GM23338 (cell line): Measurements from ENCODE around the gene HCST. TPM values are rescaled to one million over a fixed set of nuclear protein-coding genes. Genes with fewer than 3 reads are reported as not detected.

ENCODE experiments used
- ATAC-seq: fragments of 200-7000 bp; cut with Tn5 transposase; 3 replicates; pipeline ENCODE4 v1.9.1; 2020
- DNase-seq: peaks from one replicate; pipeline ENCODE4 v3.0.0-alpha.2; 2015; ENCODE audit warnings: low spot score
- H2AFZ ChIP-seq: fragments of 200-600 bp; sonication (generic); 2 replicates; pipeline ENCODE4 v1.8.0; 2016; ENCODE audit warnings: antibody characterized with exemption, mild to moderate bottlenecking, moderate library complexity
- H3F3A ChIP-seq: fragments of 200-600 bp; sonication (generic); replicated peaks from 2 replicates; pipeline ENCODE4 v1.8.0; 2017; ENCODE audit warnings: antibody characterized with exemption, mixed run types, low read depth
- H3K27ac ChIP-seq: fragments of 200-600 bp; sonication (generic); 2 replicates; pipeline ENCODE4 v1.6.1; 2016; ENCODE audit warnings: low read depth
- H3K27me3 ChIP-seq: fragments of 200-600 bp; sonication (generic); 2 replicates; pipeline ENCODE4 v1.8.0; 2016; ENCODE audit warnings: mild to moderate bottlenecking, mixed run types, moderate library complexity; ENCODE audit not compliant: insufficient read depth
- H3K36me3 ChIP-seq: fragments of 200-600 bp; sonication (generic); 2 replicates; pipeline ENCODE4 v1.8.0; 2016; ENCODE audit warnings: mild to moderate bottlenecking; ENCODE audit not compliant: insufficient read depth
- H3K4me1 ChIP-seq: fragments of 200-600 bp; sonication (generic); 2 replicates; pipeline ENCODE4 v1.8.0; 2016; ENCODE audit warnings: mild to moderate bottlenecking, moderate library complexity; ENCODE audit not compliant: insufficient read depth
- H3K4me2 ChIP-seq: fragments of 200-600 bp; sonication (generic); 2 replicates; pipeline ENCODE4 v1.7.1; 2017; ENCODE audit warnings: mixed run types
- H3K4me3 ChIP-seq: fragments of 200-600 bp; sonication (generic); 2 replicates; pipeline ENCODE4 v1.6.1; 2016; ENCODE audit warnings: mixed run types
- H3K79me2 ChIP-seq: fragments of 200-600 bp; sonication (generic); replicated peaks from 2 replicates; pipeline ENCODE4 v1.8.0; 2017; ENCODE audit warnings: mild to moderate bottlenecking; ENCODE audit not compliant: insufficient read depth
- H3K9me2 ChIP-seq: fragments of 200-600 bp; sonication (generic); 2 replicates; pipeline ENCODE4 v1.8.0; 2017; ENCODE audit not compliant: insufficient read depth
- H4K20me1 ChIP-seq: fragments of 200-600 bp; sonication (generic); replicated peaks from 2 replicates; pipeline ENCODE4 v1.8.0; 2017; ENCODE audit warnings: mild to moderate bottlenecking; ENCODE audit not compliant: insufficient read depth
- H3K27ac Mint-ChIP-seq: 2 replicates; pipeline ENCODE4 v1.8.0; 2020; ENCODE audit warnings: inconsistent platforms, mild to moderate bottlenecking, moderate library complexity, mixed read lengths
- H3K27me3 Mint-ChIP-seq: 3 replicates; pipeline ENCODE4 v1.8.0; 2022; ENCODE audit warnings: low read depth, mild to moderate bottlenecking, moderate library complexity, mixed read lengths, inconsistent platforms; ENCODE audit not compliant: insufficient read depth, poor library complexity
- H3K36me3 Mint-ChIP-seq: 3 replicates; pipeline ENCODE4 v1.8.0; 2021; ENCODE audit warnings: low read depth, mild to moderate bottlenecking, inconsistent platforms, moderate library complexity, mixed read lengths
- H3K4me1 Mint-ChIP-seq: 3 replicates; pipeline ENCODE4 v1.8.0; 2020; ENCODE audit warnings: mild to moderate bottlenecking, inconsistent platforms, mixed read lengths
- H3K4me3 Mint-ChIP-seq: 3 replicates; pipeline ENCODE4 v1.8.0; 2021; ENCODE audit warnings: moderate library complexity, mild to moderate bottlenecking, inconsistent platforms, mixed read lengths
- H3K9me3 Mint-ChIP-seq: 3 replicates; pipeline ENCODE4 v1.8.0; 2020; ENCODE audit warnings: moderate library complexity, mild to moderate bottlenecking, inconsistent platforms, mixed read lengths
- CREB1 ChIP-seq: fragments of 250-450 bp; sonication (Bioruptor Pico); IDR thresholded peaks from 2 replicates; pipeline ENCODE4 v1.5.0; 2020; ENCODE audit warnings: low read depth, mild to moderate bottlenecking, moderate library complexity
- NANOG ChIP-seq: IDR thresholded peaks from 2 replicates; pipeline ENCODE4 v1.6.1; 2016; ENCODE audit warnings: antibody characterized with exemption, borderline replicate concordance
- polyA plus RNA-seq: library from polyadenylated mRNA; unstranded; fragments of >200 nt; fragmentation: Nextera tagmentation; extraction: Ambion mirVana; gene quantifications from 2 replicates; pipeline ENCODE4 v1.2.1, GENCODE V29; 2016
- total RNA-seq: library from RNA; depleted of rRNA; stranded (reverse); fragments of >200 nt; shearing (Covaris generic); gene quantifications from 2 replicates; pipeline ENCODE4 v1.2.3, GENCODE V29; 2014
- TF ChIP-seq, protein P1 (sequence below): fragments of 250-450 bp; sonication (Bioruptor Pico); IDR thresholded peaks from 2 replicates; pipeline ENCODE4 v1.5.0; 2020; ENCODE audit warnings: mild to moderate bottlenecking, moderate library complexity

Gene HCST
- total and polyA plus RNA-seq, 2 experiments from 2014 or later = 2.1 TPM; not detected in 1

DNA sequence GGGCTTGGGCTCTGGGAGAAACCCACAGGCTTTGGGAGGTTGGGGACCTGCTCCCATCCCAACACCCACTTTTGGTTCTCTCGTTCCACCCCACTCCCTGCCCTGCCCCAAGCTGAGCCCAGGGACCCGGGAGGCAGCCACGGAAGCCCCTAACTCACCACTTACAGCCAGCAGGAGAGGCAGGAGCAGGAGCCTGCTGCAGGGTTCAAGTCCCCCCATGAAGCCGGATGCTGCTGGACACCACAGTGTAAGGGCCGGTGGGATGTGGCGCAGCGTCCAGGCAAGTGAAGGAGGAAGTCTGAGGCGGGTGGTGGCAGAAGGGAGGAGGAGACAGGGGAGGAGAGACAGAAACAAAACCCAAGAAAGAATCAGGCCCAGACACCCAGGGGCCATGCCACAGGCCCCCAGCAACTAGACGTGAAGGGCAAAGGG is 5.7 kb downstream of the HCST start, which contains the start of gene TYROBP:
Gene TYROBP (minus strand): TSS at position 286 of the 432 bp plus-strand sequence. CDS start 67 bp downstream, at position 219.
- peak within 1 kb of the TSS; percentile 93 for H2AFZ ChIP-seq
- Mint-ChIP-seq H3K27ac (0 out of 2 replicates have a peak within 1 kb of the TSS, but pooled peaks have one; percentile 47), H3K9me3 (no peaks in the 10 kb centered on the region; the same call in 2 of the 3 replicates), H3K4me3 (no peak within 1 kb of the TSS; the same call in 2 of the 3 replicates), H3K4me1 (peaks cover 28% of the 10 kb centered on the region), H3K36me3 (no peaks in the 10 kb centered on the region), H3K27me3 (peaks cover 16% of the 10 kb centered on the region)
- no peaks in the 10 kb centered on the region for H3K79me2 ChIP-seq
- H3K27ac ChIP-seq = no peak within 1 kb of the TSS
- TF ChIP-seq NANOG = no peak
- H3K9me2 ChIP-seq = no peaks in the 10 kb centered on the region
- no peak for ATAC-seq
- H3K4me2 ChIP-seq = no peak within 1 kb of the TSS
- no peak for DNase-seq
- H4K20me1 ChIP-seq = no peaks in the 10 kb centered on the region
- H3K27me3 ChIP-seq = no peaks in the 10 kb centered on the region
- H3K4me1 ChIP-seq = peaks cover 19% of the 10 kb centered on the region; the same call in 1 of the 2 replicates
- H3F3A ChIP-seq = peaks cover 4% of the 10 kb centered on the region; the same call in 1 of the 2 replicates
- no peaks in the 10 kb centered on the region for H3K36me3 ChIP-seq
- H3K4me3 ChIP-seq = no peak within 1 kb of the TSS

DNA sequence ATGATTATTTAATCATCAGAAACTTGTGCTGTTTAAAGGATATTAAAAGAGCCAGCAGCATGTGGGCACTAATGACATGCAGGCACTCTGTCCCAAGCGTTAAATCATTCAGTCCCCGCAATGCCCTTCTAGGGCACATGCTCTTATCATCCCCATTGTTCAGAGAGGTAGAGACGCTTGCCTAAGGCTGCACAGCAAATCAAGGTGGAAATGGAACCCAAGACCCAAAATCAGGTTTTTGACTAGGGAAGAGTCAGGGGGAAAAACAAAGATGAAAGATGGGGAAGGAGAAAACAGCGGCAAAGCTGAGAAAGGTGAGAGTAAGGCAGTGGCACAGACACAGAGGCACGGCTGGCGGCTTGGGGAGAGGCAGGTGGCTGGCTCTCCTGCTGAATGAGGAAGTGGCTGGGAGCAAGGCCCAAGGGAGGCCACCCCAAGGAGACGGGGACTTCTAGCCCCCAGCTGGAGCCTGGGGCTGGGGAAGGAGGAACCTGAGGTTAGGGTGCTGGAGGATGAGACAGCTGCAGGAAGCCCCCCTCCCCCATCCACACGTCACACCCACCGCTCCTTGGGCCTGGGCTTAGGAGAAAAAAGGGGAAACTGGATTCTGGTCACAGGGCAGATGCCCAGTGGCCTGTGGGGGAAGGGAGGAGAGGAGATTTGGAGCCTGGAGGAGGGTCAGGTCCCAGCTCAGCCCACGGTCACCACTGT is 6.8 kb downstream of the HCST start:
- Mint-ChIP-seq H3K27me3 (peaks cover 9% of the 10 kb centered on the region), H3K36me3 (no peaks in the 10 kb centered on the region), H3K9me3 (no peaks in the 10 kb centered on the region; the same call in 2 of the 3 replicates), H3K4me3 (no peak overlapping the region; the same call in 2 of the 3 replicates), H3K27ac (no peak overlapping the region), H3K4me1 (peaks cover 21% of the 10 kb centered on the region)
- Histone ChIP-seq H3K4me3 (no peak overlapping the region), H3K79me2 (no peaks in the 10 kb centered on the region), H3K36me3 (no peaks in the 10 kb centered on the region), H3F3A (no peaks in the 10 kb centered on the region), H2AFZ (peak overlapping the region; percentile 93), H3K4me1 (peaks cover 17% of the 10 kb centered on the region; the same call in 1 of the 2 replicates), H3K27me3 (no peaks in the 10 kb centered on the region), H3K4me2 (no peak overlapping the region), H3K9me2 (no peaks in the 10 kb centered on the region), H3K27ac (no peak overlapping the region), H4K20me1 (no peaks in the 10 kb centered on the region)
- no peak for ATAC-seq
- no peak for DNase-seq
- TF ChIP-seq, protein P1, sequence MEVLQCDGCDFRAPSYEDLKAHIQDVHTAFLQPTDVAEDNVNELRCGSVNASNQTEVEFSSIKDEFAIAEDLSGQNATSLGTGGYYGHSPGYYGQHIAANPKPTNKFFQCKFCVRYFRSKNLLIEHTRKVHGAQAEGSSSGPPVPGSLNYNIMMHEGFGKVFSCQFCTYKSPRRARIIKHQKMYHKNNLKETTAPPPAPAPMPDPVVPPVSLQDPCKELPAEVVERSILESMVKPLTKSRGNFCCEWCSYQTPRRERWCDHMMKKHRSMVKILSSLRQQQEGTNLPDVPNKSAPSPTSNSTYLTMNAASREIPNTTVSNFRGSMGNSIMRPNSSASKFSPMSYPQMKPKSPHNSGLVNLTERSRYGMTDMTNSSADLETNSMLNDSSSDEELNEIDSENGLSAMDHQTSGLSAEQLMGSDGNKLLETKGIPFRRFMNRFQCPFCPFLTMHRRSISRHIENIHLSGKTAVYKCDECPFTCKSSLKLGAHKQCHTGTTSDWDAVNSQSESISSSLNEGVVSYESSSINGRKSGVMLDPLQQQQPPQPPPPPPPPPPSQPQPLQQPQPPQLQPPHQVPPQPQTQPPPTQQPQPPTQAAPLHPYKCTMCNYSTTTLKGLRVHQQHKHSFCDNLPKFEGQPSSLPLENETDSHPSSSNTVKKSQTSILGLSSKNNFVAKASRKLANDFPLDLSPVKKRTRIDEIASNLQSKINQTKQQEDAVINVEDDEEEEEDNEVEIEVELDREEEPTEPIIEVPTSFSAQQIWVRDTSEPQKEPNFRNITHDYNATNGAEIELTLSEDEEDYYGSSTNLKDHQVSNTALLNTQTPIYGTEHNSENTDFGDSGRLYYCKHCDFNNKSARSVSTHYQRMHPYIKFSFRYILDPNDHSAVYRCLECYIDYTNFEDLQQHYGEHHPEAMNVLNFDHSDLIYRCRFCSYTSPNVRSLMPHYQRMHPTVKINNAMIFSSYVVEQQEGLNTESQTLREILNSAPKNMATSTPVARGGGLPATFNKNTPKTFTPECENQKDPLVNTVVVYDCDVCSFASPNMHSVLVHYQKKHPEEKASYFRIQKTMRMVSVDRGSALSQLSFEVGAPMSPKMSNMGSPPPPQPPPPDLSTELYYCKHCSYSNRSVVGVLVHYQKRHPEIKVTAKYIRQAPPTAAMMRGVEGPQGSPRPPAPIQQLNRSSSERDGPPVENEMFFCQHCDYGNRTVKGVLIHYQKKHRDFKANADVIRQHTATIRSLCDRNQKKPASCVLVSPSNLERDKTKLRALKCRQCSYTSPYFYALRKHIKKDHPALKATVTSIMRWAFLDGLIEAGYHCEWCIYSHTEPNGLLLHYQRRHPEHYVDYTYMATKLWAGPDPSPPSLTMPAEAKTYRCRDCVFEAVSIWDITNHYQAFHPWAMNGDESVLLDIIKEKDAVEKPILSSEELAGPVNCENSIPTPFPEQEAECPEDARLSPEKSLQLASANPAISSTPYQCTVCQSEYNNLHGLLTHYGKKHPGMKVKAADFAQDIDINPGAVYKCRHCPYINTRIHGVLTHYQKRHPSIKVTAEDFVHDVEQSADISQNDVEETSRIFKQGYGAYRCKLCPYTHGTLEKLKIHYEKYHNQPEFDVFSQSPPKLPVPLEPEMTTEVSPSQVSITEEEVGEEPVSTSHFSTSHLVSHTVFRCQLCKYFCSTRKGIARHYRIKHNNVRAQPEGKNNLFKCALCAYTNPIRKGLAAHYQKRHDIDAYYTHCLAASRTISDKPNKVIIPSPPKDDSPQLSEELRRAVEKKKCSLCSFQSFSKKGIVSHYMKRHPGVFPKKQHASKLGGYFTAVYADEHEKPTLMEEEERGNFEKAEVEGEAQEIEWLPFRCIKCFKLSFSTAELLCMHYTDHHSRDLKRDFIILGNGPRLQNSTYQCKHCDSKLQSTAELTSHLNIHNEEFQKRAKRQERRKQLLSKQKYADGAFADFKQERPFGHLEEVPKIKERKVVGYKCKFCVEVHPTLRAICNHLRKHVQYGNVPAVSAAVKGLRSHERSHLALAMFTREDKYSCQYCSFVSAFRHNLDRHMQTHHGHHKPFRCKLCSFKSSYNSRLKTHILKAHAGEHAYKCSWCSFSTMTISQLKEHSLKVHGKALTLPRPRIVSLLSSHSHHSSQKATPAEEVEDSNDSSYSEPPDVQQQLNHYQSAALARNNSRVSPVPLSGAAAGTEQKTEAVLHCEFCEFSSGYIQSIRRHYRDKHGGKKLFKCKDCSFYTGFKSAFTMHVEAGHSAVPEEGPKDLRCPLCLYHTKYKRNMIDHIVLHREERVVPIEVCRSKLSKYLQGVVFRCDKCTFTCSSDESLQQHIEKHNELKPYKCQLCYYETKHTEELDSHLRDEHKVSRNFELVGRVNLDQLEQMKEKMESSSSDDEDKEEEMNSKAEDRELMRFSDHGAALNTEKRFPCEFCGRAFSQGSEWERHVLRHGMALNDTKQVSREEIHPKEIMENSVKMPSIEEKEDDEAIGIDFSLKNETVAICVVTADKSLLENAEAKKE = no peak
- 0 out of 2 replicates have a peak, but pooled peaks have one; percentile 10 for TF ChIP-seq CREB1 (CRISPR knock-in tag)
